Neural crest cell (in vitro differentiated cells): ENCODE data around the gene ZSCAN25. TPM values are rescaled to one million over a fixed set of nuclear protein-coding genes. Genes with fewer than 3 reads are reported as not detected.

Experiments
- DNase-seq: peaks from one replicate; pipeline ENCODE4 v3.0.0; 2021; ENCODE audit warnings: low read depth, mixed read lengths, low spot score
- H3K27ac Mint-ChIP-seq: one replicate; pipeline ENCODE4 v1.8.0; 2021; ENCODE audit warnings: mild to moderate bottlenecking, mixed read lengths; ENCODE audit not compliant: unreplicated experiment
- H3K27me3 Mint-ChIP-seq: 2 replicates; pipeline ENCODE4 v1.8.0; 2021; ENCODE audit warnings: low read depth, mild to moderate bottlenecking, mixed read lengths
- H3K36me3 Mint-ChIP-seq: 2 replicates; pipeline ENCODE4 v1.8.0; 2021; ENCODE audit warnings: low read depth, mild to moderate bottlenecking, mixed read lengths
- H3K4me1 Mint-ChIP-seq: 2 replicates; pipeline ENCODE4 v1.8.0; 2021; ENCODE audit warnings: mixed read lengths
- H3K4me3 Mint-ChIP-seq: one replicate; pipeline ENCODE4 v1.8.0; 2021; ENCODE audit warnings: mild to moderate bottlenecking, mixed read lengths
- H3K9me3 Mint-ChIP-seq: 2 replicates; pipeline ENCODE4 v1.8.0; 2021; ENCODE audit warnings: mixed read lengths
- CTCF ChIP-seq: fragments of 200-600 bp; sonication (generic); conservative IDR thresholded peaks from 2 replicates; pipeline ENCODE4 v1.5.0; 2021; ENCODE audit warnings: antibody characterized with exemption, mild to moderate bottlenecking
- total RNA-seq: library from RNA; stranded (reverse); gene quantifications from 2 replicates; pipeline ENCODE4 v1.2.1, GENCODE V29; 2021

The ZSCAN25 gene
- total RNA-seq, 1 donor from 2014 or later = 23.4 TPM

DNA sequence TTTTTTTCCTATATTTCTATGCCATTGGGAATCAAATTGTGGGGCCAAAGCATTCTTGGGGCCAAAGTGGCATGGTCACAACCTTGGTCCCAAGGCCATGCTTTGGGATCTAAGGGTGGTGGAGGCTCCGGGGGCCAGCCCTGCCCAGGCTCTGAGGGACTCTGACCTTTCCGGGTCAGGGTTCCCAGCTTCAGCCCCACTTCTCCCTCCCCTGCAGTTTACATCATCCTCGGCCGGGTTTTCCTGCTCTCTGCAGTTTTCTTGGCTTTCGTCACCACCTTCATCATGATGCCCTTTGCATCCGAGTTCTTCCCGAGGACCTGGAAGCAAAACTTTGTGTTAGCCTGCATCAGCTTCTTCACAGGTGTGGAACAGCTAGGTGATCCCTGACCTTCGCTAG is 10.2 kb upstream of the ZSCAN25 start:
- no peak overlapping the region for H3K4me3 Mint-ChIP-seq
- no peaks in the 10 kb centered on the region for H3K36me3 Mint-ChIP-seq
- peaks cover 7% of the 10 kb centered on the region for H3K27me3 Mint-ChIP-seq
- no peak for TF ChIP-seq CTCF
- H3K4me1 Mint-ChIP-seq = no peaks in the 10 kb centered on the region
- no peak overlapping the region for H3K27ac Mint-ChIP-seq
- DNase-seq = no peak
- H3K9me3 Mint-ChIP-seq = no peaks in the 10 kb centered on the region

DNA sequence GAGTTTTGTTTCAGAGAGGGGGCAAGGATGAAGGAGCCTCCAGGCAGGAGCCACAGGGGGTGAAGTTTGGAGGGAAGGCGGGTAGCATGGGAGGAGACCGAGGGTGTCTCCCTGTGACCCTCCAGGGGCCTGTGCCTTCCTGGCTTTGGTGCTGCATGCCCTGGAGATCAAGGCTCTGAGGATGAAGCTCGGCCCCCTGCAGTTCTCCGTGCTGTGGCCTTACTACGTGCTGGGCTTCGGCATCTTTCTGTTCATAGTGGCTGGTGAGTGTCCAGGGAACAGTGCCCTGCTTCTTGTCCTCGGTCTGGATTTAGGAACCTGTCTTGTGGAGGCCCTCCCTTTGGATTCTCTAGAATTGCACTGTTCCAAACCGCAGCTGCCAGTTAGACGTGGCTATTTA is 9.2 kb upstream of the ZSCAN25 start:
- no peak for DNase-seq
- no peaks in the 10 kb centered on the region for H3K36me3 Mint-ChIP-seq
- H3K9me3 Mint-ChIP-seq = no peaks in the 10 kb centered on the region
- peaks cover 7% of the 10 kb centered on the region for H3K27me3 Mint-ChIP-seq
- TF ChIP-seq CTCF = no peak
- no peak overlapping the region for H3K4me3 Mint-ChIP-seq
- no peak overlapping the region for H3K27ac Mint-ChIP-seq
- no peaks in the 10 kb centered on the region for H3K4me1 Mint-ChIP-seq

DNA sequence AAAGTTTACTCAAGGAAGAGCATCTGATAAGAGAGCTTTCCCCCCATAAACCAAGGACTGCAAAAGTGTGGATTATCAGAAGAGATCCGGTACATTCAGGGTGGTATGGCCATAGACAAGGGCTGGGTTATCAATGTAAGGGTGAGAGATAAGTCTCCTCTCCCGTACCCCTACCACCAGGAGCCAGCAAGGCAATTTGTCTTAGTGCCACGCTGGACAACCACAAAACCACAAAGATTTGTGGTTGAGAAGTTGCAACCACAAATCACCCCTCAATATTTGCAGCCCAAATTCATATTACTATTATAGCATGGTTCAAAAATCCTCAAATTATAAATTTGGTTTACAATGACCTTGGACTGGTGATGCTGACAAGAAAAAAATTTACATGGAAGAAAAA is 2.3 kb upstream of the ZSCAN25 start:
- Mint-ChIP-seq H3K27ac (no peak overlapping the region), H3K27me3 (peaks cover 7% of the 10 kb centered on the region), H3K36me3 (no peaks in the 10 kb centered on the region), H3K4me1 (peaks cover 33% of the 10 kb centered on the region), H3K4me3 (peak overlapping the region; percentile 33), H3K9me3 (no peaks in the 10 kb centered on the region)
- no peak for DNase-seq
- TF ChIP-seq CTCF = no peak

DNA sequence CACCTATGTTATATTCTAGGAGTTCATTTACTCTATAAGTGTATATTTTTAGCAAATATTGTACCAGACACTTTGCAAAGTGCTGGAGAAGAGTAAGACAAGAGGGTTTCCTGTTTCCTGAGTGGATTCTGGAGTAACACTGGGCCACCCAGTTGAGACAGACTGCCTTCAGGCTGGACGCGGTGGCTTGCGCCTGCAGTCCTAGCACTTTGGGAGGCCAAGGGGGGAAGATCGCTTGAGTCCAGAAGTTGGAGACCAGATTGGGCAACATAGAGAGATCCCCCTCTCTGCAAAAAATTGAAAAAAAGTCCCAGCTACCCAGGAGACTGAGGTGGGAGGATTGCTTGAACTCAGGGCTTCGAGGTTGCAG is 772 bp upstream of the ZSCAN25 start:
- H3K27ac Mint-ChIP-seq = no peak overlapping the region
- H3K9me3 Mint-ChIP-seq = no peaks in the 10 kb centered on the region
- no peaks in the 10 kb centered on the region for H3K27me3 Mint-ChIP-seq
- peaks cover under 1% of the 10 kb centered on the region for H3K36me3 Mint-ChIP-seq
- peak overlapping the region; percentile 94 for H3K4me3 Mint-ChIP-seq
- TF ChIP-seq CTCF = no peak
- peaks cover 33% of the 10 kb centered on the region for H3K4me1 Mint-ChIP-seq
- no peak for DNase-seq

DNA sequence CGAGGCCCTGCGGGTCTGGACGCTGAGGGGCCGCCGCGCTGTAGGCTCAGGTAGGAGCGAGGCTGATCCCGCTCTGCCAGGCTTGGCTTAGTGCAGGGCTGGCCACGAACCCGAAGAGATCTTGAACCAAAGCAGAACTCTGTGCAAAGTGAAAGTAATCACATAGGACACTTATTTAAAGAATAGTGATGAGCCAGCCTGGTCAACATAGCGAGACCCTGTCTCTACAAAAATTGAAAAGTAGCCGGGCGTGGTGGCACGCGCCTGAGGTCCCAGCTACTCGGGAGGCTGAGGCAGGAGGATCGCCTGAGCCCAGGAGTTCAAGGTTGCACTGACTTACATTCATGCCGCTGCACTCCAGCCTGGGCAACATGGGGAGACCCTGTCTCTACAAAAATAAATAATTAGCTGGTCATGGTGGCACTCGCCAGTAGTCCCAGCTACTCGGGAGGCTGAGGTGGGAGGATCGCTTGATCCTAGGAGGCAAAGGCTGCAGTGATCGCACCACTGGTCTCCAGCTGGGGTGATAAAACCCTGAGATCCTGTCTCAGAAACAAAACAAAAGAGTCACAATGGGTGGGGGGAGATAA is 541 bp downstream of the ZSCAN25 start:
- H3K9me3 Mint-ChIP-seq = no peaks in the 10 kb centered on the region
- H3K4me1 Mint-ChIP-seq = peaks cover 33% of the 10 kb centered on the region
- peak overlapping the region; percentile 97 for H3K27ac Mint-ChIP-seq
- H3K27me3 Mint-ChIP-seq = no peaks in the 10 kb centered on the region
- H3K4me3 Mint-ChIP-seq = peak overlapping the region; percentile 94
- no peak for DNase-seq
- no peak for TF ChIP-seq CTCF
- H3K36me3 Mint-ChIP-seq = peaks cover 3% of the 10 kb centered on the region

- Mint-ChIP-seq H3K27me3 (no peaks in the 10 kb centered on the region), H3K4me1 (peaks cover 33% of the 10 kb centered on the region), H3K27ac (peak overlapping the region; percentile 38), H3K9me3 (no peaks in the 10 kb centered on the region), H3K4me3 (peak overlapping the region; percentile 94), H3K36me3 (peaks cover 3% of the 10 kb centered on the region)
- TF ChIP-seq CTCF = no peak
- DNase-seq = no peak
Measured at GRCh38 chr7:99618726-99619125, 2.0 kb downstream of the ZSCAN25 start.
